ENCODE results near the gene RSPO1. TPM values are rescaled to one million over a fixed set of nuclear protein-coding genes. Genes with fewer than 3 reads are reported as not detected.
"Not testable (repeated sequence)": the region's sequence is repeated elsewhere in the genome, so short reads cannot be mapped to it uniquely, and the experiment has no call there.

The RSPO1 gene, protein sequence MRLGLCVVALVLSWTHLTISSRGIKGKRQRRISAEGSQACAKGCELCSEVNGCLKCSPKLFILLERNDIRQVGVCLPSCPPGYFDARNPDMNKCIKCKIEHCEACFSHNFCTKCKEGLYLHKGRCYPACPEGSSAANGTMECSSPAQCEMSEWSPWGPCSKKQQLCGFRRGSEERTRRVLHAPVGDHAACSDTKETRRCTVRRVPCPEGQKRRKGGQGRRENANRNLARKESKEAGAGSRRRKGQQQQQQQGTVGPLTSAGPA
- not detected in 2 replicates for total RNA-seq (2014; rRNA removed; shearing (Covaris generic))
- polyA plus RNA-seq (2014; cell fraction: nucleus; rRNA removed), result not detected in 2 replicates

DNA sequence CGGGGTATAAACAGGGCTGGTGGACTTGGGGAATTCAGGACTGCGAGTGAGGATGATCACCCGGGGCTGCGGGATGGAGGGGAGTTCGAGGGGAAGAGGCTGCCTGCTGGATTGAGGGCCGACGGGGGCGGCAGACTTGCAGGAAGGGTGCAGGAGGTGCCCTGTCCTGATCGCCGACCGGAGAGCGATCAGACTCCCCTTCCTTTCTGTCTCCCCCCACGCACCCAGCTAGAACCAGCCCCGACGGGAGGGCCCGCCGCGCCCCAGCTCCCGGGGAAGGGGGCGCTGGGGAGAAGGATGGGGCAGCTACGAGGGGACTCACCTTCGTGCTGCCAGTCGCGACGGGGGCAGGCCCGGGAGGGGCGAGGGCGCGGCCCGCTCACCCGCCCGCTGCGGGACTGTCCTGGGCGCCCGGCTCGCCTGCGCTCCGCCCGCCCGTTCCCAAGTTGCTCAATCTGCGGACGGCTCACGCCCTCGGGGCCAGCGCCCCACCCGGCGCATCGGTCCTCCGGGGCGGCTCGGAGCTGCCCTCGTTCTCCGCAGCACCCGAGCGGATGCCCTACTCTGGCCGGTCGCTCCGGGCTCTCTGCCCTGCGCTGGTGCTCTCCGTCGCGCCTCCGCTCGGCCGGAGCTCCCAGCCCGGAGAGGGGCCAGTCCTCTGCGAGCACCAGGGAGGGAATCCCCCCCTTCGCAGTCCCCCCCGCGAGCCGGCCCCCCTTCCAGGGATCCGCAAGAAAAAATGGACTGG is at the start of gene RSPO1:
Gene RSPO1 (minus strand): TSS at position 649 of the 748 bp plus-strand sequence. CDS start 5,231 bp downstream, outside the sequence.
- no peak for DNase-seq (ENCODE audit: extremely low read depth, low read depth)

DNA sequence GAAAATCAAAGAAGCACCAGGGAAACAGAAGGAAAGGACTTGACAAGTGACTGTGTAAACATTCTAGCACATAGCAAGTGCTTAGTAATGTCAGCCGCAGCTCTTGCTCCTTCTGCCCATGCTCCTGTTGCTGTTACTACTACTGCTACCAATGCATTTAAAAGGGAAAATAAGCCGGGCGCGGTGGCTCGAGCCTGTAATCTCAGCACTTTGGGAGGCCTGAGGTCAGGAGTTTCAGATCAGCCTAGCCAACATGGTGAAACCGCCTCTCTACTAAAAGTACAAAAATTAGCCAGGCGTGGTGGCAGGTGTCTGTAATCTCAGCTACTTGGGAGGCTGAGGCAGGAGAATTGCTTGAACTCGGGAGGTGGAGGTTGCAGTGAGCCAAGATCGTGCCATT is 49.5 kb upstream of the RSPO1 start:
- not testable (repeated sequence) for DNase-seq (ENCODE audit: extremely low read depth, low read depth)

DNA sequence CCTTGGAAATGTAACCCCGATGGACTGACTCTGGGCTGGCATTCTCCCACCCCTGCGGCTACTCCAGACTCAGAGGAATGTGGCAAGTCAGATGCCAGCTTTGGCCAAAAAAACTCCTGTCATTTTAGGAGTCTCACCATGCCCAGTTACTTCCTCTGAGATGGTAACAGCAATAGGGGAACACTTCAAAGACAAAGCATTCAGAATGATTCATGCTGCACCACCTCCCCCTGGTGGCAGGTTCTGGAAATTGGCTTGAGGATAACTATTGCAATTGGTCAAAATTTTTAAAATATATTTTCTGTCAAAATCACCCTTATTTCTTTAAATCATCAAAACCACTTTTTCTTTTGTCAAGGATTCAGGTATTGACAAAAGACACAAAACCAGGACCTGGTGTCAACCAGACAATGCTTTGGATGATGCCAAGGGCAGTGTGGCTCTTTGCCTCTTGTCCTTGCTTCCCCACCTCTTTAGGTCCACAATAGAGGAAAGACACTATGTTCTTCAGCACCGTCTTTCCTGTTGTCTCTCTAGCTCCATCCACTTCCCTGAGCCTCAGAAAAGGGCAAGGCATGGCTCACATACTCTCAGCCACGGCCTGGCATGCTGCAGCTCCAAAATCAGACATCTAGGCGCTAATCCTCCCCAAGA is 47.8 kb upstream of the RSPO1 start:
- peak; percentile 54 for DNase-seq (ENCODE audit: extremely low read depth, low read depth)

DNA sequence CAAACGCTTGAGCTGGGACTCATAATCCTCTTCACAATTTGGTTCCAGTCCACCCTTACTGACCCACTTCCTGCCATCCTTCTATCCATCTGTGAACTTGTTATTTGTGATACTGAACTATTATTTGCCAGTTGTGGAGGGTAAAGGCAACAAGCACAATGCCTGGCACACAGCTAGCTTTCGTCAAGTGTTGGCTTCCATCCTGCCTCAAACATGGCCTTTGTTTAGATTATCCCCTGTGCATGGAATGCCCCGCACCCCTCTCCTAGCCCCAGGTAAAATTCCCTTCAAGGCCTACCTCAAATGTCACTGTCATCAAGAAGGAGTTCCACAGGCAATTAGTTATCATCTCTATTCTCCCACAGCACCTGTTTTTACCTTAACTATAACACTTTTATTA is 46.2 kb upstream of the RSPO1 start:
- no peak for DNase-seq (ENCODE audit: extremely low read depth, low read depth)

DNA sequence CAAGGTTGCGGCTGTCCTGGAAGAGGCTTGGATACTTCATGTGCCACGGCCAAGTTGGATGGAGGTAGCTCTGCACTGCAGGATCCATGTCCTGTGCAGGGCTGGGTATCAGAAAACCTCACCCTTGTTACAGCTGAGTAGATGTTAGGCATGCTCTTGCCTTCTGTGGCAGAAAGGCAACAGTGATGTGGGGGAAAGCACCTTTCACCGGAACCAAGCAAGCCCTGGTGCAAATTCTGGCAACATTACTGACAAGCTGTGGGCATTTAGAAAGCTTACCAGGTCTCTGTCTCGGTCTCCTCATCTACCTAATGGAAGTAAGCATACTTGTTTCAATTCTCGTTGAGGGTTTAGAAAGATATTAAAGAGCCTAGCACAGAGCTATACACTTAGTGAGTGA is 43.1 kb upstream of the RSPO1 start:
- DNase-seq (ENCODE audit: extremely low read depth, low read depth), result no peak

DNA sequence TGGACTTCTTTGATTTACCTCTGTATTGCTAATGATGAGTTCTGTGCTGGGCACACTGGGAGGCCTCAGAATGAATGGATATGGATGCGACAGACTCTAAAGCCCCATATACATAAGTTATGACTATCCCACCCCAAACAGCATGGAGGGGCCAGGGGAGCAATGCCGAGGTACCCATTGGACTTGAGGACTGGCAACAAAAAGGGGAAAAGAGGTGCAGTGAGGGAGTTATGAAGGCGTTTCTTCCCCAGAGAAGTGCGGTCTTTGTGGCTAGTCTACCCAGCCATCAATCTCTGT is 42.4 kb upstream of the RSPO1 start:
- no peak for DNase-seq (ENCODE audit: extremely low read depth, low read depth)

DNA sequence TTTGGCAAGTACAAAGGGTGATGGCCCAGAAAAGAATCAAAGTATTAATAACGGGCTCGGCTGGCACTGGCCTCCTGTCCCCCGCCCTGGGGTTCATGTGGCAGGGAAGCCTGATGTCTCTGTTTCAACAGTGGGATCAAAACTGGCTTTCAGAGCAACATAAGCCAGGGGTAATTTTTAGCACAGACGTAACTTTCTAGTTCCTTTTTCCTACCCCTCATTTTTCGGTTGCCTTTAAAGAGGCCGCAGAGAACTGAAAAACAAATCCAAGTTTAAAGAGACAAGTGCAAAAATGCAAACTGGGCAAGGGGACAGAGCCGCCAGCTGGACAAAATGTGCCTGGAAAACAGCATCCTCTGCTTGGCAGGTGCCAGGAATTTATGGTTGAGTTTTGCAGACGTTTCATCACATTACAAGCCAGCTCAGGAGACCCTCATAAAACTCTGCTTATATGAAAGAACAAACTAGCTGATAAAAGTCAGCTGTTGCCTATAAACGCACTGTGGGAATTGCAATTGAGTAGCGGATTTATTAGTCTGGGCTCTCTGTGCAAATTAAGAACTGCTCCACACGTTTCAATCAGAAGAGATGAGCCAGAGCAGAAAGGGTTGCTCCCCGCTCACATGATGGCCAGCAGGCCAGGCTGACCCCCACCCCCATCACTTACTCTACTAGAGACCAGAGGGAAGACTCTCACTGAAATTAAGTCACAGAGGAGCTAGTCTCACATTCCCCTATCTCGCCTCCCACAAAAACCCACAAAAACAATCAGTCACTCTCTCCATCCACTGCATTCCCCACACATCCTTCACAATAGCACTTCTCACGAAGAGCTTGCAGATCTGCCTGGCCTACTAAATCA is 41.8 kb upstream of the RSPO1 start:
- no peak for DNase-seq (ENCODE audit: extremely low read depth, low read depth)

DNA sequence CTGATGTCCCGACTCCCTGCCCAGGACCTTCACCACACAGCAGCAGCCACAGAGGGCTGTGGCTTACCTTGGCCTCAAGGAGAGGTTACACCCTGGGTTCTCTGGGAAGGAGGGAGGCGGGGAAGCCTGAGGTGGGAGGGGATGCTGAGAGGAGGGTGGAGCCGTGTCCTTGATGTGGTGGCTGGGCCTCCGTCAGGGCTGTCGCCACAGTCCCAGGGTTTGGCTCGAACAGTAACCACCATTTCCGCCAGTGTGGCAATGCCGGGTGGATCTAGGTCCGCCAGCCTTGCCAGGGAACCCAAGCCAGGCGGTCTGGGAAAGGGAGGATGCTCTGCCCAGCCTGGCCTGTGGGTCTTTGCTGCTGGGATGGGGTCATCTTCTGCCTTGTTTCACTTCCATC is 39.2 kb upstream of the RSPO1 start:
- no peak for DNase-seq (ENCODE audit: extremely low read depth, low read depth)

DNA sequence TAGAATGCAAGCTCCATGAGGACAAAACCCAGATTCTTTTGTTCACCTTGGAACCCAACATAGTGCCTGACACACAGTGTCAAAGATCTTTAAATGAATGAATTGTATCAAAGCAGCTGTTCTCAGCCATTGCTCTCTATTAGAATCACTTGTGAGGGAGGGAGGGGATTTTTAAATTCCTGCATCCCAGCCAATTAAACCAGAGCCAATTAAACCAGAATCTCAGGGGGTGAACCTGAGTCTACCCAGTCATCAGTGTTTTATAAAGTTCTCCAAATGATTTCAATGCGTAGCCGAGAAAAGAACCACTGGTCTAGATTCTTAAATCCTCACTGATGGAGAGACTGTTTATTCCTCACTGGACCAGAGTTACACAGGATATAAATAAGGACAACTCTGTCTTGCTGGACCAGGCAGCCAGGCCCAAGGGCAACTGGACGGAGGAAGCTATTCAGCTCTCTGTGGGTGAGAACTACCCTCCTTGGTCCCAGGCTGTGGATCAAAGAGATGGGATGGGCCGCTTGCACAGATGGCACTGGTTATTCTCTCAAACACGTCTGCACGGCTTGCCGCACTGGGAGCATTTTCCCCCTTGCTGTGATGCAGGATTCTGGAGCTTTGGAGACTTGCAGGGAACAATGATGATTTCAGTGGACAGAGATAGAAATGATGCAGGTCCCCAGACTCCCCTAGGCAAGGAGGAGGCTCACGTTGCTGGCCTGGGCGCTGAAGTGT is 37.6 kb upstream of the RSPO1 start:
- DNase-seq (ENCODE audit: extremely low read depth, low read depth), result no peak

DNA sequence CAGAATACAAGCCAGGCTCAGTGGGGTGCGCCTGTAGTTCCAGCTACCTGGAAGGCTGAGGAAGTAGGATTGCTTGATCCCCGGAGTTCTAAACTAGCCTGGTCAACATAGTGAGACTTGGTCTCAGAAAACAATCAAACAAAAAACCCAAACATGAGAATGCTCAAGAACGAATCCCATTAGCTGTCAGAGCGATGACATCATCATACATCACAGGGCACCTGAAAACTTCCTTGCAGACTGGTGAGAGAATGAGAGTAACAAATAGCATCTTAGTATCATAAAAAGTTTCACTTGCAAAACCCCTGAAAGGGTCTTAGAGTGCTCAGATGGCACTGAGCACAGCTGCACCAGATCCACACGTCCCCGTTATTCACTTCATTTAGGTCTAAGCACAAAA is 36.6 kb upstream of the RSPO1 start:
- DNase-seq (ENCODE audit: extremely low read depth, low read depth), result no peak

DNA sequence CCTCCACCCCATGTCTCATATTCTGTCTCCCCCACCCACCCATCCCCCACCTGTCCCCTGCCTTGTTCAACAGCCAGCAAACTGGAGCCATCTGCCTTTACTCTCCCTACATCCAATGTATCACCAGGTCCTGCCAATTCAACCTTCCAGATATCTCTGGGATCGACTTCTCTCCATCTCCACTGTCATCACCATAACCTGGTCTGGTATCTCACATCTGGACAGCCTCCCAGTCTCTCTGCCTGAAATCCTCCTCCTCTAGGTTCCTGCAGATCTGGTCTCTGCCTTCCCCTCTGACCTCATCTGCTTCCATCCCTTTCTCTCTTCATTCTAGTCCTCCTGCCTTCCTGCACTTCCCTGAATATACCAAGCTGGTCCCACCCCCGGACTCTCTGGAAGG is 35.4 kb upstream of the RSPO1 start:
- no peak for DNase-seq (ENCODE audit: extremely low read depth, low read depth)

DNA sequence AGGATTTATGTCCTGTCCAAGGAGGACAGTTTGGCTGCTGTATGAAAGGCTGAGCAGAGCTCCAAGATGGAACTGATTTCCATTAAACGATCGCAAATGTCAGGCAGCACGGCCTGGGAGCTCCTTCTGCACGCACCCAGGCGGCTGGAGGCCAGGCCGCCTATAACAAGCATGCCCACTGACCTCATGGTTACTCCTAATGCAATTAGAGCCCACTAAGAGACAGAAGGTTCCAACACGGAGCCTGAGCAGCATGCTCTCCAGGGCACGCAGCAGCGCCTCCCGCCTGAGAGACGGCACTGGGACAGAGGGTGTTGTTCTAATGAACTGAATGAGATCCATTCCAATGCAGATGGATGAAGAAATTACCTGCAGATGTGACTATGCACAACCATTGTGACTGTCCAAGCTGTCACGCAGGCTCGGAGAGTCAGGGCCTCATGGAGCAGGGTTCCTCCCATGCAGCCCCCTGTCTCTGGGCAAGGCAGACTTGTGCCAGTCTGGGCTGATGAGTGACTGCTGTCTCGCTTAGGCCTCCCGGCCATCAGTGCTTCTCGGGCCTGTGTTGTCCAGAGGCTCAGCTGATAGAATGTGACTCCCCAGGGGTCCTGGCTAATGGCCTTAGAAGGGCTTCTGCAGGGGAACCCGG is 32.5 kb upstream of the RSPO1 start:
- DNase-seq (ENCODE audit: extremely low read depth, low read depth), result no peak

DNA sequence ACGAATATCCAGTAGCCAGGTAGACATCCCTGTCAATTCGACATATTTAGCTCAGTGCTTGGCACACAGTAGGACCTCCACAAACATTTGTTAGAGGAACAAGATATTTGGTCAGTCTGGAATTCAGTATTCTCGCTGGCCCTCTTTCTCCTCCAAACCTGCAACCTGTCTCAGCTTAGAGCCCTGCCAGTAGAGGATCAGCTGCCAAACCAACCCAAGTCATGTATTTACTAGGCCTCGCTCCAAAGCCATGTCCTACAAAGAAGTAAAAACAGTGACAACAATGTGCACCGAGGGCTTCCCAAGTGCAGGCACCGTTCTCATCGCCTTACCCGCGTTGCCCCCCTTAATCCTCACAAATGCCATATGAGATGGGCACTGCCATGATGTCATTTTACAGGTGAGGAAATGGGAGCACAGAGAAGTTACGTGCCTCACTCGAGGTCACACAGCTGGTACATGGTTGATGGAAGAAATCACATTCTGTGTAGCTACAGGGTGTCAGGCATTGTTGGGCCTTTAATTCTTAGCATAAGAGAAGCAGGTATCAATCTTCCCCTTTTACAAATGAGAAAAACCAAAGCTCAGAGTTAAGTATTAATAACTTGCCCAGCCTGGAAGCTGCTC is 31.7 kb upstream of the RSPO1 start:
- DNase-seq (ENCODE audit: extremely low read depth, low read depth), result no peak

DNA sequence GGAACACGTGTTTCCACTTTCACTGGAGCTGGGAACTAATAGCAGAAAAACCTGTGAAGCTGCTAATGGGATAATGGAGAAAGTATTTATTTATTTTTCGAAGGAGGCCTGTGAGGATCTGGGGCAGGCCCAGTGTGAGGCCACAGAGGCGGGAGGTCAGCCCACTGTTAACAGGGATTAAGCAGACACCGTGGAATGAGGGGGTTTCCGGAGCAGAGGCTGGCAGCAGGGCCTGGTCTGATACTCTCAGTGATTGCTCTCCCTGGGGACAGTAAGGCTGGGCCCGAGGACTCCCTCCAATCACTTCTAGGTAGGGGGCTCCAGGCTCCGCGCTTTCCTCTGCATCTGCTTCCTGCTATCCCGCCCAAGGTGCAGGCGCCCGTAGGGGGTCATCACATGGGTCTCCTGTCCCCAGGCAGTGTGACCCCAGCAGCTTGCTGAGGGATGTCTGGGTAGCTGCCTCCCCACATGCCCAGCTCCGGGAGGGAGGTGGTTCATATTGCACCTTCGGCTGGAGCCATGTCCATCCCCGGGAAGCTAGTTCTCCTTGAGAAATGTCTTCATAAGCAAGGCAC is 28.8 kb upstream of the RSPO1 start:
- no peak for DNase-seq (ENCODE audit: extremely low read depth, low read depth)

DNA sequence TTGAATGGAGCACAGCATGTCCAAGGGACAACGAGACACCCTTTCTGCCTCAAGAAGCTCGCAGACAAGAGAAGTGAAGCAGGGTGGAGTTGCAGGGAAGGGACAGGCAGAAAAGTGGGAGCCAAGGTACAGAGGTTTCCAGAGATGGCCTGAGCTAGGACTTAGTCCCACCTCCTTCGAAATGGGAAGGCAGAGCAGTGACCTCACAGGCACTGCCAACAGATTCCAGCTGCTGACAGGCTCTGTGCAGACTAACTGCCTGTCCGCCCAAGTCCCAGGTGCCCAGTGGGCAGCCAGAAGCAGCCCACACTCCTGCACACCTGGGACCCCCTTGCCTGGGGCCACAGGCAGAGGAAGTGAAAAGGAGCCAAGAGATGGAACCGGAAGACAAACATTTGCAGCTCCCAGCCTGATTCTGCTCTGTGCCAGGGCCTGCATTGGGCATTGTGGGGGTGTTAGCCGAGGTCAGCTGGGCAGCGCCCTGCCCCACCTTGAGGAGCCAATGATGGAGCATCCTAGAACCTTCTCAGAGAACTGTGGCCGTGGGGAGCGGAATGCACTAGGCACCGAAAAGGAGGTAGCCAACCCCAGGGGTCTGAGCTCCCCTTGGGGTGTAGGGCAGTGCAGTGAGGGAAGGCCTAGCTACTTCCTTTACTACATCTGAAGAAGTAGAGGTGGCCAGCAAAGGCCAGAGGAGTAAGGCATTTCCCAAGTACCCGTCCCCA is 27.5 kb upstream of the RSPO1 start:
- no peak for DNase-seq (ENCODE audit: extremely low read depth, low read depth)

DNA sequence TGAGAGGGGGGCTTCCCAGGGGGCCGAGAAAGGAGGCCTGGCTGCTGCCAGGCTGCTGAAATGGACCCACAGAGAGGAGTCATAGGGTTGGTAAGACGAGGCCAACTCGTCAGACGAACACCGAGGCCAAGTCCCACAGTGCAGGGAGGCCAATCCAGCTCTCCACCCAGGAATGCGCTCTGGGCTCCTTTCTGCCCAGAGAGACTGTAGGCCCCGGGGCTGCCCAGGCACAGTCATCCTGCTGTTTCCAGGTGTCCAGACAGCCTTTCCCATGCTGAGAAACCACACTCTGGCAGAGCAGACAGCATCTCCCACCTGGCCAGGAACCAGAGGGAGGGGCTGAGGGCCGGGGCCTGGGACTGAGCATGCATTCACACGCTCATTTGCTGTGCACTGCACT is 26.7 kb upstream of the RSPO1 start:
- DNase-seq (ENCODE audit: extremely low read depth, low read depth), result no peak

DNA sequence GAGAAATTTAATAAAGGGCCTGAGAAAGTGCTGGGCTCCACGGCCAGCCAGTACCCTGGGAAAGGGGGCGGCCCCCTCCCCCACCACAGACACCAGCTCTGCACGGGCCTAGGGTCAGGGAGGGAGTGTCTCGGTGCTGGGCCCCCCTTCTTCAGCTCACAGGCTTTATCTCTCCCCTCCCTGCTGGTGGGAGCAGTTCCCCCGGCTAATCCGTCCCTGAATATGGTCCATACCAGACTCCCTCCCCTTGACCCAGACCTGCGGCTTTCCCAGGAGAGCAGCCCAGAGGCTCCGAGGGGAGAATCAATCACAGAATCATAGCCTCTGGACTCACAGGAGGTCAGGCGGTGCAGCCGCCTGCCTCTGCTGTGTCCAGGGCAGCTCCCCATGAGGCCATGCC is 26.0 kb upstream of the RSPO1 start:
- DNase-seq (ENCODE audit: extremely low read depth, low read depth), result no peak

DNA sequence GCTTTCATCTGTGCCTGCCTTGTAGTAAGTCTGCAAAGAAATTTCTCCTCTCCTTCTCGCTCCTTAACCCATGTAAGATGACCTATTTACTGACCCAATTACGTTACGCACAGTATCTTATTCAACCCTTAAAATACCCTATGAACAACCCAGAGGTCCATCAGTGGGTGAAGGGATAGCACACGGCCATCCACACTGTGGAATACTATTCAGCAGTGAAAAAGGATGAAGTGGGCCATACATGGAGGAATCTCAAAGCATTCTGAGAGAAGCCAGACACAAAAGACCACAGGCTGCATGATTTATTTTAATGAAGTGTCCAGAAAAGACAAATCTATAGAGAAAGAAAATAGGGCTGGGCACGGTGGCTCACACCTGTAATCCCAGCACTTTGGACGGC is 23.8 kb upstream of the RSPO1 start:
- DNase-seq (ENCODE audit: extremely low read depth, low read depth), result no peak
